ENCODE results near the gene MRPS16. TPM values are rescaled to one million over a fixed set of nuclear protein-coding genes. Genes with fewer than 3 reads are reported as not detected.

The MRPS16 gene
- total and polyA plus RNA-seq, 2 of the 13 experiments (the other 11 are each of a cell fraction or from before 2014, with no cell fraction given): 70.1 to 135 TPM

GRCh38 chr10:73247509-73248258 lies 4.8 kb downstream of the MRPS16 start:
- peaks cover 4 to 28% of the 10 kb centered on the region in 2 experiments for H3K36me3 ChIP-seq (replicated peaks in 1 of 2; ENCODE audit: control insufficient read depth in 1 of 2, insufficient read depth in 2 of 2, low read length in 2 of 2)
- 24% methylated on average over 4 of the region's 4 CpGs for WGBS (ENCODE audit: low lambda C conversion rate)
- peaks cover 50% of the 10 kb centered on the region for H3K4me1 ChIP-seq (ENCODE audit: insufficient read depth, low read length)
- POLR2A ChIA-PET: interaction anchor here (0.7 to 2.6 kb wide), 12 partner anchors 10 to 893 kb away, joined by 3 to 20 read pairs (median 4); partner anchors contain the start of genes ANXA7, CFAP70, DNAJB12 and ECD
- CTCF ChIA-PET (ENCODE audit: low intra/inter-chr PET ratio, low total read pairs): no interaction called here
- no peaks in the 10 kb centered on the region for H3K9me3 ChIP-seq (ENCODE audit: low read length)
- H3K79me2 ChIP-seq (ENCODE audit: insufficient read depth, low read length): peaks cover 51% of the 10 kb centered on the region
- H3K27ac ChIP-seq (ENCODE audit: extremely low read length, insufficient read depth, low read length): peak overlapping the region; percentile 94
- peak overlapping the region; percentile 79 for H3K4me2 ChIP-seq (ENCODE audit: low read depth, low read length)
- H3K27me3 ChIP-seq (ENCODE audit: control insufficient read depth in 1 of 2, insufficient read depth in 2 of 2, low read length in 2 of 2): no peaks in the 10 kb centered on the region; a peak in 1 of 5 replicates
- in situ Hi-C loops (cut with HindIII; ENCODE audit: extremely low pct_ligation_motif_present, low pct_unique_long_range_greater_than_20kb): no loop called here
- peak overlapping the region; percentile 81 for H3K9ac ChIP-seq (ENCODE audit: insufficient read depth, low read depth, low read length)
- peak; percentile 65 for TF ChIP-seq MAFF (IDR thresholded peaks at IDR 0.05; ENCODE audit: low read depth, low read length)
- TF ChIP-seq SP1 (IDR thresholded peaks at IDR 0.05): no peak
- TF ChIP-seq SP1 (CRISPR knock-in tag; IDR thresholded peaks at IDR 0.05): no peak
- no peak for TF ChIP-seq ATF4 (CRISPR knock-in tag; IDR thresholded peaks at IDR 0.05)
- no peak for TF ChIP-seq EHMT2 (IDR thresholded peaks at IDR 0.05; ENCODE audit: borderline replicate concordance, low read depth, low read length)
- no peak for TF ChIP-seq SYNCRIP (IDR thresholded peaks at IDR 0.05; ENCODE audit: insufficient read depth, low read depth, low read length)
- TF ChIP-seq ZC3H4 (CRISPR knock-in tag; IDR thresholded peaks at IDR 0.05; ENCODE audit: borderline replicate concordance): 0 out of 2 replicates have a peak, but pooled peaks have one; percentile 34
- no peak for TF ChIP-seq ZNF761 (CRISPR knock-in tag; conservative IDR thresholded peaks at IDR 0.05)
- no peak for TF ChIP-seq TRAFD1 (CRISPR knock-in tag; IDR thresholded peaks at IDR 0.05; ENCODE audit: borderline replicate concordance)
- no peak for TF ChIP-seq MLX (CRISPR knock-in tag; IDR thresholded peaks at IDR 0.05)
- TF ChIP-seq BRF2 (CRISPR knock-in tag; IDR thresholded peaks at IDR 0.05): peak; percentile 14; the same call in 1 of the 2 replicates
- TF ChIP-seq MNT (IDR thresholded peaks at IDR 0.05): no peak
- 0 out of 2 replicates have a peak, but pooled peaks have one; percentile 1 for TF ChIP-seq ZBTB37 (CRISPR knock-in tag; IDR thresholded peaks at IDR 0.05)
- TF ChIP-seq MAFK (conservative IDR thresholded peaks at IDR 0.05 in 1 of 2, IDR thresholded peaks at IDR 0.05 in 1 of 2; ENCODE audit: low read length in 2 of 2): peak; percentile 38 to 75; a peak in 3 of 4 replicates
- DNase-seq (ENCODE audit: low spot score): no peak
- no peak for FAIRE-seq
- no peak for ATAC-seq
- no peak overlapping the region for H2AFZ ChIP-seq (ENCODE audit: low read length)
- intact Hi-C loops (cut with micrococcal nuclease; ENCODE audit: unreplicated experiment): loop anchor here (2.0 kb wide), 1 partner anchor 79 kb away; the partner anchor contains the start of genes ECD and FAM149B1
- H3K4me3 ChIP-seq (replicated peaks in 1 of 3; ENCODE audit: insufficient read depth in 1 of 3, low read depth in 2 of 3, low read length in 3 of 3): peak overlapping the region; percentile 46 to 97 (median 79)
- no peaks in the 10 kb centered on the region for H4K20me1 ChIP-seq (ENCODE audit: insufficient read depth, low read length)
- TSS peak; percentile 94 for BruUV-seq (replicated peaks)
